DMS153 (cell line): ENCODE results near the gene CLIC3.

Experiments used
- DNase-seq: peaks from one replicate; lab custom pipeline; 2025; lab: John Stamatoyannopoulos, UW

CLIC3 gene

DNA sequence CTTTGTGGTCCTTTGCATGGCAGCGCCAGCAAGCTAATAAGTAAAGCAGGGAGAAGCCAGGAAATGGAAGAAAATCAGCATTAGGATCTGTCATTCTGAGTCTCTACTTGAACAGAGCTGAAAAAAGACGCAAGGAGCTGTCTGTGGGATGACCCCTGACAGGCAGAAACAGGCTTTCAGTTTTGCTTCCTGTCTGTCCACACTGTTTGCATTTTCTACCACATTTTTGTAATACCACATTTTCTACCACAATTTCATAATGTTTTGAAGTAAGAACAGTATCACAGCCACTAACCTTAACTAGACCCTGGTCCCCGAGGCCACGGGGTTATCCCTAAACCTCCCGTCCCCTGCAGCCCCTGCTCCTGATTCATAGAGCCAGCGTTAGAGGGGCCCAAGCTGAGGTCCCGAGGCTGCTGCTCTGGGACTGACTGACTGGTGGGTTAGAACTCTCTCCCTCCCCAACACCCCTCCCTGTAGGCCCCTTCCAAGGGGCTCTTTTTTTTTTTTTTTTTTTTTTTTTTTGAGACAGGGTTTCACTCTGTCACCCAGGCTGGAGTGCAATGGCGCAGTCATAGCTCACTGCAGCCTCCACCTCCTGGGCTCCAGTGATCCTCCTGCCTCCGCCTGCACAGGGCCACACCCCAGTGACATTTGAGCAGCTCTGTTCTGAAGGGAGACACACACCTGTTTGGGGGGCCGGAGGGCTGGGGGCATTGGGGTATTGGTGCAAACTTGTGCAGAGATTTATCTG, 4.0 kb upstream of the CLIC3 start:
- DNase-seq = no peak

DNA sequence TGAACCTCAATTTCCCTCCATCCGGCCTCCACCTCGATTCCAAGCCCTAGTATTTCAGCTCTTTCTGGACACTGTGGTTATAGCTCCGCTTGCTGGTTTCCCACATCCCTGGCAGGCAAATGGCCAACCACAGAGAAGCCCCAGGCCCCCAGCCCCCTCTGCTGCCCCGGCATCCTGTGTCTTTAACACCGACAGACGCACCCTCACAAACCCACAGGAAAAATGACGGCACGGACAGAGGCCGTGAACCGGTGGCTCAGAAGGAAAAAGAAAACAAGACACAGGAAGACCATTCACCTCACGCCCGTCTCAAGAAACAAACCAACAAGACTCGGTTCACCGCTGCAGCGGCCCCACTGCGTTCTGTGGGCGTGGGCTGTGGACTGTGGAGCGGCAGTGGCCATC, 1.5 kb upstream of the CLIC3 start:
- DNase-seq = no peak

GRCh38 chr9:136997371-136997770, 1.0 kb upstream of the CLIC3 start:
- DNase-seq = no peak

GRCh38 chr9:136995772-136996311, 526 bp downstream of the CLIC3 start:
- DNase-seq = no peak

GRCh38 chr9:136995362-136995761, 1.0 kb downstream of the CLIC3 start:
- DNase-seq = no peak

GRCh38 chr9:136994888-136995230, 1.5 kb downstream of the CLIC3 start:
- no peak for DNase-seq

DNA sequence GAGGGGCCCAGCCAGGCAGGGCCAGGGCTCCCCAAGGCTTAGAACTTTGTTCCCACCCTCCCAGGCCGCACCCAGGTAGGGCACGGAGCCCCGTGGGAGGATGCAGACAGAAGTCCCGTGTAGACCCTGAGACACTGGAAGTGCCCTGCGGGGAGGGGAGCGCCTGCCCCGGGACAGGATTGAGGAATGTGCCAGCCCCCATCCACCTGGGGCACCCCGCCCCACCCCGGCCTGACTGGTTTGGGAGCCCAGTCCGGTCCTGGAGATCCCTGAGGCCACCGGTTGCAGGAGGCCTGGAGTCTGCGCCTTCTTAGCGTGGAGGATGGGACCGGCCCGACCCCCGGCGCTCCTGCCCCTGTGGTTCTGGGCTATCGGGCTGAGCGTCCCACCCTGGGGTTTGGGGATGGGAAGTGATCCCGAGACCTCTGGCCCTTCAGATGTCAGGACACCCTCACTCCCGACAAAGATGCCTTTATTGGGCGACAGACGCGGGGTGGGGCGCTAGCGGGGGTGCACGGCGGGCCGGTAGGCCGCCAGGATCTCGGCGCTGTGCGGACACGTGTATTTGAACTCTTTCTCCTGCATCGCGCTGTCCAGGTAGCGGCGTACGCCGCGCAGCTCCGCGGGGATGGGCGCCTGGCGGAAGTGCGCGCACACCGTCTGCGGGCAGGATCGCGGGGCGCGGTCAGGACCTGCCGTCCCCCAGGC, 2.0 kb downstream of the CLIC3 start:
- no peak for DNase-seq

GRCh38 chr9:136992819-136993369, 3.5 kb downstream of the CLIC3 start:
- no peak for DNase-seq

DNA sequence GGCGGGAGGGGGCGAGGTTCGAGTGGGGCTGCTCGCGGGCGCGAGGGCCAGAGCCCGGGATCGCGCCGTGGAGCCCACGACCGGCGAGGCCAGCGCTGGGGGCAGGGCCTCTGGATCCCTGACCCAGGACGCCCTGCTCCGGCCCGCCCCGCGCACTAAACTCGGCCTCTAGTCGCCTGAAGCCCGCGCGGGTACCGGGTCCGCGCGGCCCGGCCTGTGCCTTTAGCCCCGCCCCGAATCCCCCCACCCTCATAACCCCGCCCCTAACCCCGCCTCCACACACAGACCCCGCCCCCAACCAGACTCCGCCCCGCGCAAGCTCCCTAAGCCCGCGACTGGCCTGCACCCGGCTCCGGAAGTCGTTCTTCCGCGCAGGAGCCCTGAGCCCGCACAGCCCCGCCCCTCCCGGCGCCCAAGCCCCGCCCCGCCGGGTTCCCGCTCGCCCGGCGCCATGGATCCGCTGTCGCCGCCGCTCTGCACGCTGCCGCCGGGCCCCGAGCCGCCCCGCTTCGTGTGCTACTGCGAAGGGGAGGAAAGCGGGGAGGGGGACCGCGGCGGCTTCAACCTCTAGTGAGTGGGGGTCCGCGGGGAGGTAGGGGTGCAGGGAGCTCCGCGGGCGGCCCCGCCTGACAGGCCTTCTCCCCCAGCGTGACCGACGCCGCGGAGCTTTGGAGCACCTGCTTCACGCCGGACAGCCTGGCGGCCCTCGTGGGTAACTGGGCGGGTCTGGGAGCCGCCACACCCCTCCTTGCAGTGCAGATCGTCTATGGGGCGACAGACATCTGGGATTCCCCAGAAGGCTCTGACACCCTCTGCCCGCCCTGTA, 4.2 kb downstream of the CLIC3 start, which contains the start of gene PAXX:
Gene PAXX (plus strand): TSS at position 430 of the 826 bp plus-strand sequence. CDS start 22 bp downstream, at position 452.
- DNase-seq = peak; percentile 76

DNA sequence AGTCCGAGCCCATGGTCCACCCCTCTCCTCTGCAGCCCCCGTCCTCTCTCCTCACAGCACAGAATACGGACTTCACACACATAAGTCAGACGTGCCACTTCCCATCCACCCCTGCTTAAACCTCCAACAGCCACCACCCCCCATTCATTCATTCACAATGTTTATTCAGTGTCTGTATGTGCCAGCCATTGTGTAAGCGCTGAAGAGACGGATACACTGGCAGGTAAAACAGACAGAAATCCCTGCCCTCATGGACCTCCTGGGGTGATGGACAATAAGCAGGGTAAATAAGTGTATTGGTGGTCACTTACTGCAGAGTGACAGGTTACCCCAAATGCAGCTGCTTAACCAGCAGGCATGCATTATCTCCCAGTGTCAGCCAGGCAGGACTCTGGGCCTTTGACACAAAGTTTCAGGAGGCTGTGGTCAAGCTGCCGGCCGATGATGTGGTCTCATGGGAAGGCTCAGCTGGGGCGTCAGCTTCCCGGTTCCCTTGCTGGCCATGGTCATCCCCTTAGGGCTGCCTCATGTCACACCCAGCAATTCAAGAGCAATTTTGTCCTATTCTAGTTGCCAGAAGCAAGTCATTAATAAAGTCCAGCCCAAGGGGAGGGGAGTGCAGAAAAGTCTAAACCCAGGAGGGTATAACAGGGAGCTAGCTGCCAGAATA, 6.0 kb downstream of the CLIC3 start:
- peak; percentile 83 for DNase-seq

GRCh38 chr9:136988872-136989271, 7.5 kb downstream of the CLIC3 start:
- no peak for DNase-seq

DNA sequence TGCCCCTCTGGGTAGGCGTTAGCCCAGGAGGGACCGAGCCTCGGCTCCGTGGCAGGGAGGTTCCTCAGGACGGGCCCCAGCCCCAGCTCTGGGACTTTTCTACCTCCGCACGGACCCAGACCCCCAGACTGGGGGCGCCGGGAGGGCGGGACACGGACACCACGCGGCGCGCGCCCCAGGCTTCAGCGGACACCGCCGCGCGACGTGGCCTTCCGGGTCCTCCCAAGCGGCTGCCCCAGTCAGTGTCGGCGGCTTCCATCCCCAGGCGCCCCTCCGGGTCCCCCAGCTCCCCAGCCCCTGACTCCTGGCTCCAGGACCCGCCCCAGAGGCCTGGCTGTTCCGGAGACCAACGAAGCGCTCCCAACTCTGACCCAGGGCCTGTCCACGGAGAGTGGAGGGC, 10.5 kb downstream of the CLIC3 start:
- DNase-seq = no peak

- DNase-seq = no peak
Measured at GRCh38 chr9:136985027-136985602, 11.3 kb downstream of the CLIC3 start.

DNA sequence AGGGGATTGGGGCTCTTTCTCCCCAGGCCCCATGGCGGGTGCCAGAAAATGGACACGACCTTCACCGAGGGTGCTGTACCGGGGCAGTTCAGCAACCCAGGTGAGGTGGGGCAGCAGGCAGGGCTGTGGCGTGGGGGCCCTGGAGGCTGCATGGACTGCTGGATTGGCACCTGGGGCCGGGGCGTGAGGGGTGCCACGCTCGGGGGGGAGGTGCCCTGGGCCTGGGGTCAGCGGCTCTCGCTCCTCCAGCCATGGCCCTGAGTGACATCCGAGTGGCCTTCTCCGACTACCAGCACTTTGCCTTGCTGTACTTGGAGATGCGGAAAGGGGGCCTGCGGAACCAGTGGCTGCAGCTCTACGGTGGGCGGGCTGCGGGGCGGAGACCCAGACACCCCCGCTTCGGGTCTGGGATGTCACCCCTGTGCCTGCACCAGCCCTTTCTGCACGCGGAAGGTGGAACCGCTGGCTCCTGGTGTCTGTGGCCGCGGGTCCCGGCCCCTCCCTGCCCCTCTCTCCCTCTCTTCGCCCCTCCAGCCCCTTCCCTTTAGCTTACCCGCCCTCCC, 11.8 kb downstream of the CLIC3 start:
- no peak for DNase-seq

DNA sequence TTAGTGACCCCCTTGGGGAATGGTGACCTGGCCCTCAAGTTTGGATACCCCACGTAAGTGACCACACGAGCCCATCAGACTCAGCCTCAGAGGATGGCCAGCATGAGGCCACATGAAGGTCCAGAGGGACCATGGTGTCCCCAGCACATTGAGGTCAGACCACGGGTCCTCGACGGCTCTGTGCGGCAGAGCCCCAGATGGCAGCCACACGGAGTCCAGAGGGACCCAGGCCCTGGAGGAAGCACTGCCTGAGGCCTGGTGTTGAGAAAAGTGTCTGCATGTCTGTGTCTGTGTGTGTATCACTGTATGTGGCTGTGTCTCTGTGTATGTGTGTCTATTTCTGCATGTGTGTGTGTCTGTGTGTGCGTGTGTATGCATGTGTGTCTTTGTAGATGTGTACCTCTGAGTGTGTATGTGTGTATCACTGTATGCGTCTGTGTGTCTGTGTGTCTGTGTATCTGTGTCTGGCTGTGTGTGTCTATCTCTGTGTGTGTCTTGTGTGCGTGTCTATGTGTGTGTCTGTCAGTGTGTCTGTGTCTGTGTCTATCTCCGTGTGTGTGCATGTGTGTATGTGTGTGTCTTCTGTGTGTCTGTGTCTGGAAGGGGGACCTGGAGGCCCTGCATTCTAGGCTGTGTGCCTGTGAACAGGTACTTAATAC, 12.6 kb downstream of the CLIC3 start:
- no peak for DNase-seq

DNA sequence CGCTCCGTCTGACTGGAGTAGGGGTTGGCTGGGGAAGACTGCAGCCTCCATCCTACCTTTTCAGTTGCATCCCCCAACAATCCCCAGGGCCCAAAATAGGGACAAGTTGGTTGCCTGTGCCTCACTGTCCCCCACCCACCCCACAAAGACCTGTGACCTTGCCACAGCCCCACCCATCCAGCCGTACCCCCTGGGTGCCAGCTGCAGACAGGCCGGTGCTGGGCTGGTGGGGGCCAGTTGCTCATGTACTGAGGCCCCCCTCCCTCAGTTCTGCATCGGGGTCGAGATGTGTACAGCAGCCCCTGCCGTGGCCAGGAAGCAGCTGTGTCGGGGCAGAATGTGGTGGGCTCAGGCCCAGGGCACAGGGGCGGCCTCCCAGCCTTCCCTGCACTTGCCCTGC, 13.2 kb downstream of the CLIC3 start:
- DNase-seq = no peak

DNA sequence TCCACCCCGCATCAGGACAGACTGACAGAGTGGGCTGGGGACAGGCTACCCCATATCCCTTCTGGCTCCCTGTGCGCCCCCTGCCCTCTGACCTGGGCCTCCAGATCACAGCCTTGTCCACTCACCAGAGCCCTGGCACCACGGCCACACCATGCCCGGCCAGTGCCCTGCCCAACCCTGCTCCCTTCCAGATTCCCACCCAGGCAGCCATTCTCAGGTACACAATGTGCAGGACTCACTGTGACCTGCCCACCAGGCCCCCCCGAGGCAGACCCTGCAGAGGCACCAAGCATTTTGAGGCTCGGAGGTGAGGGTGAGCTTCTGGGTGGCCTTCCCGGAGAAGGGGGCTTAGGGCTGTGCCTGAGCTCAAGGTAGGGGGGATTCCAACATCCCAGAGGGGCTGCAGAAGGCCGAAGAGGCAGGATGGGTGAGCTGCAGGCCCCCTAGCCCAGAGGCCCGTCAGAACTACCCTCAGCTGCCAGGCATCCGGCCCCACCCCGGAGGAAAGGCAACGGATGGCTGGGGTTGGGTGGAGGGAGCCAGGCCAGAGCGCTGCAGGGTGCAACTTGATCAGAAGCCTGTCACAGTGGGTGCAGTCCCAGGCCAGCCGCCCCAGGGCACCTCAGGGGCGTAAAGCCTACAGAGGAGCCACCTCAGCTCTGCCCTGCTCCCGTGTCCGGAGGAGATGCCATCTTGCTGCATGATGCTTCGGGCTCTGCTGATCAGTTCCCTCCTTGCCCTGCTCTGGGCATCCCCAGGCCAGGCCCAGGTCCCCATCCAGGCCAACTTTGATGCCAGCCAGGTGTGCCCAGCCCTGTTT, 13.9 kb downstream of the CLIC3 start, which contains the start of gene LCNL1:
Gene LCNL1 (plus strand): TSS at position 762 of the 820 bp plus-strand sequence. CDS start 594 bp downstream, outside the sequence.
- DNase-seq = no peak

- DNase-seq = no peak
Measured at GRCh38 chr9:136981588-136982231, 14.7 kb downstream of the CLIC3 start.
